Keratinocyte (primary cell): ENCODE measurements around the gene MMP24.

Experiments used
- CTCF ChIP-seq, 3 experiments: IDR thresholded peaks in 1 of 3; conservative IDR thresholded peaks in 1 of 3; optimal IDR thresholded peaks in 1 of 3; 2 replicates in 2 of 3; 3 replicates in 1 of 3; pipeline versions ENCODE3 to v1.5.1; 2011; ENCODE audit warnings: low read length in 3 of 3, mild to moderate bottlenecking in 3 of 3, moderate library complexity in 2 of 3, control low read depth in 1 of 3, inconsistent platforms in 1 of 3; ENCODE audit not compliant: insufficient read depth in 2 of 3; ENCODE audit errors: extremely low read depth in 1 of 3
- EZH2 ChIP-seq: IDR thresholded peaks from one replicate; pipeline ENCODE4 v1.6.1; 2012; ENCODE audit warnings: inconsistent platforms, mild to moderate bottlenecking, low read length, moderate library complexity

DNA sequence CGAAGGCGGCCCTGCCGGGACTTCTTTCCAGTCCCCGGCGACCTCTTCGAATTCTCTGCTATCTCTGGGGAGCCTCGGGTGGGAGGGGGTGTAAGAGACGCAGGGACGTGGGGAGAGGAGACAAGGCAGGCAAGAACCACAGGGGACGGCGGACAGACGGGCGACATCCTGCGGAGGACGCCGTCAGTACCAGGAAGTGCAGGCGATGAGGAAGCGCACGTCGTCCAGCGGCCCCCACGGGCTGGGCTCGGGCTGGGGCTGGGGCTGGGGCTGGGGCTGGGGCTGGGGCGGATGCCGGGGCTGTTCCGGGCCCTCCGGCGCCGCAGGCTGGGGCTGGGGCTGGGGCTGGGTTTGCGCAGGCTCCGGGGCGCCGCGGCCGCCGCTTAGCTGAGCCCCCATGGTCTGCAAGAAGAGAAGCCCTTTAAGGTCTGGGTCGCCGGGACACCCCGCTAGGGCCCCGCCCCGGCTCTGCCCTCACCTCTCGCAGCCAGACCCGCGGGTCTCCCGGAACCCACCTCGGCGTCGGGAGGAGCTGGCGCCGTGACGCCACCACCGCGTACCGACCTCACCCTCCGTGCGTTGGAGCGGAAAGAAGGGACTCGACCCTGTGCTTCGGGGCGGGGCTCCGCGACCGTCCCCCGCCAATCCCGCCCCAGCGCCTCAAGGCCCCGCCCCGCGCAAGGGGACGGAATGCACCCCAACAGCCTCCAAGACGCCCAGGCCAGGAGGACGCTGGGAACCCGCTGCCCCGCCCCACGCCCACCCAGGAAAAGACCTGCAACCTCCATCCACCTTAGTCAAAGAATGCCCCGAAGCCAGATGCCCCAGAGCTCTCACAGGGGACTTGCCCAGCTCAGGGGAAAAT is 51.3 kb downstream of the MMP24 start, which contains the start of gene MMP24OS:
- TF ChIP-seq CTCF (optimal IDR thresholded peaks at IDR 0.05 in 1 of 3, IDR thresholded peaks at IDR 0.05 in 1 of 3, conservative IDR thresholded peaks at IDR 0.05 in 1 of 3; ENCODE audit: extremely low read depth in 1 of 3, insufficient read depth in 2 of 3, low read length in 3 of 3) (peak in 2 of 3 experiments; percentile 30 to 78), EZH2 (no peak)
